Activated CD4-positive, alpha-beta memory T cell treated with anti-CD3 and anti-CD28 coated beads for 36 hours (primary cell): ENCODE measurements around the gene PANK2. TPM values are rescaled to one million over a fixed set of nuclear protein-coding genes. Genes with fewer than 3 reads are reported as not detected.
A peak's percentile ranks its signal among the peaks of the same experiment; 100 is the strongest.

Source experiments
- CTCF ChIA-PET: fragments of 350-600 bp; sonication (Branson Sonifier 250); formaldehyde crosslinking; loops from one replicate; lab custom pipeline; 2021; ENCODE audit warnings: antibody characterized with exemption, inconsistent platforms; lab: Charles Lee
- POLR2A ChIA-PET: fragments of 350-600 bp; sonication (Branson Sonifier 250); formaldehyde crosslinking; loops from one replicate; lab custom pipeline; 2021; ENCODE audit warnings: antibody characterized with exemption; lab: Charles Lee
- DNase-seq: peaks from one replicate; pipeline ENCODE4 v3.0.0-alpha.2; 2020
- H3K27ac Mint-ChIP-seq: one replicate; pipeline ENCODE4 v1.8.0; 2021; ENCODE audit warnings: mixed read lengths
- H3K27me3 Mint-ChIP-seq: one replicate; pipeline ENCODE4 v1.8.0; 2021; ENCODE audit warnings: mixed read lengths
- H3K36me3 Mint-ChIP-seq: one replicate; pipeline ENCODE4 v1.8.0; 2021; ENCODE audit warnings: mixed read lengths
- H3K4me1 Mint-ChIP-seq: one replicate; pipeline ENCODE4 v1.8.0; 2021; ENCODE audit warnings: low read depth, mixed read lengths
- H3K4me3 Mint-ChIP-seq: one replicate; pipeline ENCODE4 v1.8.0; 2021; ENCODE audit warnings: mild to moderate bottlenecking, mixed read lengths
- H3K9me3 Mint-ChIP-seq: one replicate; pipeline ENCODE4 v1.8.0; 2021; ENCODE audit warnings: mixed read lengths
- intact Hi-C: fragments of 100-400 bp; cut with micrococcal nuclease; formaldehyde crosslinking; loops from one replicate; pipeline ENCODE4 v1.15.1; 2023
- total RNA-seq, 2 experiments: library from RNA; stranded (reverse); gene quantifications; one replicate each; pipeline ENCODE4 v1.2.3, GENCODE V29; 2021

Gene PANK2
- total RNA-seq, 2 experiments from 2014 or later, result 49.3 to 52.5 TPM

DNA sequence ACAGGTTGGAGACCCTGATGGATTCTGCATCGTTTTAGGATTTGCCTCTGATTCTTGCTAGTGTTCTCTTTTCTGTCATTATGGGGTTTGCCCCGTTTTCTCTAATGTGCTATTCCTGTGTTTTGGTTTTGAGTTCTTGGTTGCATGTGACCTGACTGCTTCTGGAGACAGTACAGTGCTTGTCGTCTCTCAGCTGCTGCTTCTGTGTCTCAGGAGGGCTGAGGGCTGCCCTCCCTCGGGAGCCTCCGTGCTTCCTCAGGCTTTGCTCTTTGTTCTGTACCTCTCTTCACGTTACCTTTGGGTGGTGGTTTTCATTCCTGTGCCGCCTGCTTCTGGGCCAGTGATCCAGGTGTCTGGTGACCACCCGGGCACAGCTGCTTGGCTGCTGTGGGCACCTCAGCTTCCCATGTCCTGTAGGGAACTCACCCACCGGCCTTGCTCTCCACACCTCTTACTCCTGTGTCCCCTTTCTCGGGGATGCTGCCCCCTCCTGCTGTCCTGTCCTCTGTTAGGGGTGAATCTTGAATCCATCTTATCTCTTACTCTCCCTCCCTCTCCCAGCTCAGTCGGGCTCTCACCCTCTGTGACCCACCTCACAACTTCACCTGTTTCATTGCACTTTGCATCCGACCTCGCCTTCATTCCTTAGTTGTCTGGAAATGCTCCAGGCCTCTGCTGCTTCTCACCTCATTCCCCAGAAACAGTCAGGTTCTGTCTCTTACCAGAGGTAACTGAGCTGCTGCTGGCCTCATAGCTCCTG, 33.2 kb downstream of the PANK2 start:
- no peaks in the 10 kb centered on the region for H3K27me3 Mint-ChIP-seq
- H3K4me3 Mint-ChIP-seq, result no peak overlapping the region
- peaks cover 55% of the 10 kb centered on the region for H3K4me1 Mint-ChIP-seq
- H3K36me3 Mint-ChIP-seq, result peaks cover 41% of the 10 kb centered on the region
- POLR2A ChIA-PET, result no interaction called here
- no peak for DNase-seq
- no peaks in the 10 kb centered on the region for H3K9me3 Mint-ChIP-seq
- CTCF ChIA-PET, result interaction anchor here (0.8 kb wide), 1 partner anchor 163 kb away, joined by 3 read pairs; no protein-coding TSS in a partner anchor
- peak overlapping the region; percentile 59 for H3K27ac Mint-ChIP-seq
- intact Hi-C loops, result no loop called here

DNA sequence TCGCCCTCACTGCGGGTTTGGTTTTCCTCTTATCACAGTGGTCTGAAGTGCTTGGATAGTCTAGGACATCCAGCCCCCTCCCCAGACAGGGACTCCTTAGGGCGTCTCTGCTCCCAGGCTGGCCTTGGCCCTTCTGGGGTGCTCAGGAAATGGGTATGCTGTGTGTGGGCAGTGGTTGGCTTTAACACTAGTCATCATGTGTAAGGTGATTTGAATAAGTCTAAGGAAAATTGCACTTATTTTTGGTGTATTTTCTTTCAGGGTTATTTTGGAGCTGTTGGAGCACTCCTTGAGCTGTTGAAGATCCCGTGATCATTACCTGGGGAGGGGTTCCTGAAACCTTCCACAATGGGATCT, 33.8 kb downstream of the PANK2 start:
- peak overlapping the region; percentile 79 for H3K27ac Mint-ChIP-seq
- H3K9me3 Mint-ChIP-seq, result no peaks in the 10 kb centered on the region
- intact Hi-C loops, result no loop called here
- H3K4me3 Mint-ChIP-seq, result no peak overlapping the region
- H3K36me3 Mint-ChIP-seq, result peaks cover 39% of the 10 kb centered on the region
- ChIA-PET CTCF (interaction anchor here (0.8 kb wide), 1 partner anchor 162 kb away, joined by 3 read pairs; no protein-coding TSS in a partner anchor), POLR2A (no interaction called here)
- H3K4me1 Mint-ChIP-seq, result peaks cover 56% of the 10 kb centered on the region
- DNase-seq, result no peak
- no peaks in the 10 kb centered on the region for H3K27me3 Mint-ChIP-seq

GRCh38 chr20:3923818-3924217, 34.6 kb downstream of the PANK2 start:
- no peaks in the 10 kb centered on the region for H3K9me3 Mint-ChIP-seq
- no peaks in the 10 kb centered on the region for H3K27me3 Mint-ChIP-seq
- H3K4me1 Mint-ChIP-seq, result peaks cover 54% of the 10 kb centered on the region
- CTCF ChIA-PET, result no interaction called here
- DNase-seq, result no peak
- POLR2A ChIA-PET, result no interaction called here
- peak overlapping the region; percentile 79 for H3K27ac Mint-ChIP-seq
- peaks cover 31% of the 10 kb centered on the region for H3K36me3 Mint-ChIP-seq
- no peak overlapping the region for H3K4me3 Mint-ChIP-seq
- intact Hi-C loops, result no loop called here

GRCh38 chr20:3924304-3925112, 35.3 kb downstream of the PANK2 start:
- ChIA-PET POLR2A (interaction anchor here (1.2 kb wide), 1 partner anchor 37 kb away, joined by 3 read pairs; no protein-coding TSS in a partner anchor), CTCF (no interaction called here)
- DNase-seq, result no peak
- intact Hi-C loops, result no loop called here
- Mint-ChIP-seq H3K4me3 (no peak overlapping the region), H3K36me3 (peaks cover 27% of the 10 kb centered on the region), H3K27me3 (no peaks in the 10 kb centered on the region), H3K4me1 (peaks cover 50% of the 10 kb centered on the region), H3K27ac (peak overlapping the region; percentile 79), H3K9me3 (no peaks in the 10 kb centered on the region)

DNA sequence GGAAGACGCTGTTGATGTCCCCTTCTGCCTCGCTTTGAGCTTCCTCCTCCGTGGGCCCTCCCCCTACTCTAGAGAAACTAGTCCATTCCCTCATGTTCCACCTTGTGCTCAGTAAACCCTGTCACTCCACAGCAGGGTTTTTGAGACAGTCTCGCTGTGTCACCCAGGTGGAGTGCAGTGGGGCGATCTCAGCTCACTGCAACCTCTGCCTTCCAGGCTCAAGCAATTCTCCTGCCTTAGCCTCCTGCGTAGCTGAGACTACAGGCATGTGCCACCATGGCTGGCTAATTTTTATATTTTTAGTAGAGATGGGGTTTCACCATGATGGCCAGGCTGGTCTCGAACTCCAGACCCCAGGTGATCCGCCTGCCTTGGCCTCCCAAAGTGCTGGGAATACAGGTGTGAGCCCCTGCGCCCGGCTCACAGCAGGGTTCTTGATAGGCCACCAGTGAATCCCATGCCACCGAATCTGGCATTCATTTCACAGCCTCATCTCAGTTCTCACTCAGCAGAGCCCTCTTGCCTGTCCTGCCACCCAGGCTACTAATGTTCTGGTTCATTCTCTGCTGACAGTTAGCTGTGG, 36.0 kb downstream of the PANK2 start:
- no peak for DNase-seq
- Mint-ChIP-seq H3K27me3 (no peaks in the 10 kb centered on the region), H3K4me1 (peaks cover 54% of the 10 kb centered on the region), H3K27ac (peak overlapping the region; percentile 68), H3K36me3 (peaks cover 25% of the 10 kb centered on the region), H3K9me3 (no peaks in the 10 kb centered on the region), H3K4me3 (no peak overlapping the region)
- ChIA-PET CTCF (interaction anchor here (2.2 kb wide), 1 partner anchor 160 kb away, joined by 8 read pairs; no protein-coding TSS in a partner anchor), POLR2A (interaction anchor here (1.2 kb wide), 1 partner anchor 38 kb away, joined by 3 read pairs; no protein-coding TSS in a partner anchor)
- intact Hi-C loops, result no loop called here

- intact Hi-C loops, result no loop called here
- no peak for DNase-seq
- H3K4me1 Mint-ChIP-seq, result peaks cover 54% of the 10 kb centered on the region
- ChIA-PET CTCF (interaction anchor here (0.6 to 2.2 kb wide), 2 partner anchors 10 to 159 kb away, joined by 3 to 8 read pairs; no protein-coding TSS in a partner anchor), POLR2A (no interaction called here)
- H3K27ac Mint-ChIP-seq, result peak overlapping the region; percentile 58
- no peaks in the 10 kb centered on the region for H3K27me3 Mint-ChIP-seq
- peaks cover 25% of the 10 kb centered on the region for H3K36me3 Mint-ChIP-seq
- no peak overlapping the region for H3K4me3 Mint-ChIP-seq
- no peaks in the 10 kb centered on the region for H3K9me3 Mint-ChIP-seq
Observed at GRCh38 chr20:3925899-3926638, 36.9 kb downstream of the PANK2 start.

DNA sequence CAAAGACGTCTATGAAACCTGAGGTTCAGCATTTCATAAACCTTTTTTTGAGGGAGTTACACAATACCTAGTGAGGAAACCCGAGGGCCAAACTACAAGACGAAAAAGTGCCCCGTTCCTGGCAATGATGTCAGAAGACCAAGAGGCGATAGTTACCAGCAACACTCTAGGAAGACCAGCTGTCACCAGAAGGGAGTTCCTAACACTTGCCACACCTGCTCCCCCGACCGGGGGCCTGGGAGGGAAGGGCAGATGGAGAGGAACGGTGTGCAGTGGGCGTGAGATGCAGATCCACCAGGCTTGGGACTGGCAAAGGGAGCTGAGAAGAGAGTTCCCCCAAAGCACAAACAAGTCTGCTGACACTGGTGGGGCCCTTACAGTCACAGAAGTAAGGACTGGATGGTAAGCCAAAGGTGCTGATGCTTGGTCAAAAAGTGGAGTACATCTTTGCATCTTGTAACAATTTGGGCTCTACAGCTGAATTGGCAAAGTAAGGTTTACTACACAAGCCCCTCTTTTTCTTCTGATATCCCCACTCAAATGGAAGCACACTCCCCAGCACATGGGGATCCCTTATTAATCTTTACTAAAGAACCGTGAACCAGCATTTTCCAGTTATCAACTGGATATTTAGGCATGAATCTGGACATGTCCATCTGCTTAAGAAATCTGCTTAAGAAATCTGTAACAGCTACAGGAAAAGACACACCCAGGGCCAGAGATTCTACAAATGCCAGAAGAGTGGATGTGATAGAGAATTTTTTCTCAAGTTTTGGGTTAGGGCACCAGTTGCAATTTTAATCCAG, 38.5 kb downstream of the PANK2 start:
- Mint-ChIP-seq H3K4me3 (no peak overlapping the region), H3K9me3 (no peaks in the 10 kb centered on the region), H3K27me3 (no peaks in the 10 kb centered on the region), H3K4me1 (peaks cover 55% of the 10 kb centered on the region), H3K27ac (peak overlapping the region; percentile 36), H3K36me3 (peaks cover 25% of the 10 kb centered on the region)
- CTCF ChIA-PET, result interaction anchor here (1.5 to 2.2 kb wide), 2 partner anchors 144 to 157 kb away, joined by 4 to 8 read pairs; no protein-coding TSS in a partner anchor
- DNase-seq, result no peak
- intact Hi-C loops, result no loop called here
- POLR2A ChIA-PET, result no interaction called here

- Mint-ChIP-seq H3K4me3 (no peak overlapping the region), H3K36me3 (peaks cover 19% of the 10 kb centered on the region), H3K4me1 (peaks cover 47% of the 10 kb centered on the region), H3K27ac (peak overlapping the region; percentile 20), H3K9me3 (no peaks in the 10 kb centered on the region), H3K27me3 (no peaks in the 10 kb centered on the region)
- DNase-seq, result no peak
- intact Hi-C loops, result no loop called here
- ChIA-PET POLR2A (interaction anchor here (0.7 to 0.9 kb wide), 2 partner anchors 14 to 42 kb away, joined by 3 read pairs; no protein-coding TSS in a partner anchor), CTCF (interaction anchor here (0.6 to 1.4 kb wide), 2 partner anchors 42 to 142 kb away, joined by 3 to 5 read pairs; no protein-coding TSS in a partner anchor)
Observed at GRCh38 chr20:3929713-3930060, 40.5 kb downstream of the PANK2 start.

DNA sequence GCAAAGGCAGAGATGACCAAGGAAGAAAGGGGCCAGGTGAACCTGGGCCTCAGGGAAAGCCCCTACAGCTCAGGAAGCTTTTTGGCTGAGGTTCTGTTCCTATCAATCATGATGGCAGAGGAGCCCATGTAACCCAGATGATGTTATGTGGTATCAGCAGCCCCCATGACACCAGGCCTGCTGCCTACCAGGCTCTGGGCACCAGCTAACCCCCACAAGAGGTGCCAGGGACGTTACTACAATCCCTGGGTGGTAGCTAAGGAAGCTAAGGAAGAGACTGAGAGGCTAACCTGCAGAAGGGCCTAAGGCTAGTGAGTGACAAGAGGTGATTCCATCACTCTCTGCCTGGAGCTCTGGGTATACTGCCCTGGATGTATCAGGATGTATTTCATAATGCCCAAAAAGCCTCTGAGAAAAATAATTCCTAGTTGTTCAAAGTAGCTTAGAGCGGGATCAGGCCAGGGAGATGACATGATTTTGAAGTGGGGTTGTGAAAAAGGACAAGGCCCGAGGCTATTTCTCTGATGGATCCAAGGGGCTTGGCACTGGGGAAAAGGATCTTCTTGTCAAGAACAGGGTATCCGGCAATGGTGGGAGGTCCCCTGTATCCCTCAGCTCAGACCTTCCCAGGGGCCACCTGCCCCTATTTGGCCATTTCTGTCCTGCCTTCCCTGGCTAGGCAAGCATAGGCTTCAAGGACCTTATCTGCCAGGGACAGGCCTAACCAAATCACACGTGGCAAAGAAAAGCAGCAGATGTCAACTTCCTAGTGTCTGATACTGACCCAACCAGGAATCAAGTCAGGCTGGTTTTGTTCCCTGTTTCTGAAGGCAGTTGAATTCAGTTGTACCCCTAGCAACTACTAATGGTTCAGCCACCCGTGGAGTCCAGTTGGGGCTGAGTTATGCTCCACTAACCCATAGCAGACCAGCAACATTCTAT, 41.3 kb downstream of the PANK2 start:
- Mint-ChIP-seq H3K27me3 (no peaks in the 10 kb centered on the region), H3K4me3 (no peak overlapping the region), H3K4me1 (peaks cover 44% of the 10 kb centered on the region), H3K27ac (peak overlapping the region; percentile 18), H3K9me3 (no peaks in the 10 kb centered on the region), H3K36me3 (peaks cover 14% of the 10 kb centered on the region)
- ChIA-PET POLR2A (interaction anchor here (0.7 to 0.9 kb wide), 2 partner anchors 15 to 43 kb away, joined by 3 read pairs; no protein-coding TSS in a partner anchor), CTCF (interaction anchor here (0.9 to 1.4 kb wide), 2 partner anchors 71 to 142 kb away, joined by 3 to 5 read pairs; no protein-coding TSS in a partner anchor)
- DNase-seq, result no peak
- intact Hi-C loops, result no loop called here

- Mint-ChIP-seq H3K27ac (no peak overlapping the region), H3K4me3 (no peak overlapping the region), H3K9me3 (no peaks in the 10 kb centered on the region), H3K4me1 (peaks cover 34% of the 10 kb centered on the region), H3K36me3 (peaks cover 10% of the 10 kb centered on the region), H3K27me3 (no peaks in the 10 kb centered on the region)
- POLR2A ChIA-PET, result no interaction called here
- CTCF ChIA-PET, result no interaction called here
- no peak for DNase-seq
- intact Hi-C loops, result no loop called here
Observed at GRCh38 chr20:3931664-3932063, 42.5 kb downstream of the PANK2 start.
